HG02970 (cell line): Measurements from ENCODE around the gene KIAA0232.
"Not testable (repeated sequence)": the region's sequence is repeated elsewhere in the genome, so short reads cannot be mapped to it uniquely, and the experiment has no call there.

Experiments
- ATAC-seq: cut with Tn5 transposase; IDR thresholded peaks from one replicate; pipeline ENCODE4 v1.9.1; 2021; ENCODE audit warnings: mild to moderate bottlenecking, moderate library complexity, moderate number of reproducible peaks; ENCODE audit not compliant: unreplicated experiment, low FRiP score

KIAA0232 gene

DNA sequence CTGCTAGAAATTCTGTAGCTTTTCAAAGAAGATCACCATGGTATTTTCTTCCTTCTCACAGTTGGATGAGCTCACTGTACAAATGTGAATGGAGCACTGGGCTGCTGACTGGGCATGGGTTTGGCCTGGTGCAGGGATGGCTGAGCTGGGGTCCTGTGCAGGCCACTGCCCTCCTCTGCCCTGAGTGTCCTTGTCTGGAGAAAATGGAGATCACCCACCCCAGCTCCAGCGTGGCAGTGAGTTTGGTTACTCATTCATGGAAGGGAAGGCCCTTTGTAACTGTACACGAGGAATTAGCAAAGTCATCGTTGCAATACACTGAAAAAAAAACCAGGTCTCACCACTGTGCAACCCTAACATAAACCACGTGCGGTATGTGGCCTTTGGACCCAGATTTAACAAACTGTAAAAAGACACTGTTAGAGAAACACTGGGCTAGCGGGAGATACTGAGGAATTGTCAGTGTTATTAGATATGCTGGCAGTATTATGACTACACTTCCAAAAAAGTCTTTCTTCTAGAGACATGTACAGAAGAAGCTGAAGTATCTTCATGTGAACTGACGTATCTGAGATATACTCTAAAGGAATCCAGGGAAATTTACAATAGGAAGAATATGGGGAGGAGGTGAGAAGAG lies 111.0 kb downstream of the KIAA0232 start:
- no peak for ATAC-seq

DNA sequence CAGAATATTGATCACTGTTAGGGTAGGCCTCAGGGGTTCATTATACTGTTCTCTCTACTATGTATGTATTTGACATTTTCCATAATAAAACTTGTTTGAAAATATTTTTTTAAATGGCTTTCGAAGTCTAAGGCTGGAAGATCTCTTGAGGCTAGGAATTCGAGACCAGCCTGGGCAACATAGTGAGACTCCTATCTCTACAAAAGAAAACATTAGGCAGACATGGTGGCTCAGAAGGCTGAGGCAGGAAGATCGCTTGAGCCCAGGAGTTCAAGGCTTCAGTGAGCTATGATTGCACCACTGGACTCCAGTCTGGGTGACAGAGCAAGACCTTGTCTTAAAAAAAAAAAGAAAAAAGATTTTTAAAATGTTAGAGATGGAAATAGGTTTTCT lies 111.6 kb downstream of the KIAA0232 start:
- ATAC-seq: no peak

DNA sequence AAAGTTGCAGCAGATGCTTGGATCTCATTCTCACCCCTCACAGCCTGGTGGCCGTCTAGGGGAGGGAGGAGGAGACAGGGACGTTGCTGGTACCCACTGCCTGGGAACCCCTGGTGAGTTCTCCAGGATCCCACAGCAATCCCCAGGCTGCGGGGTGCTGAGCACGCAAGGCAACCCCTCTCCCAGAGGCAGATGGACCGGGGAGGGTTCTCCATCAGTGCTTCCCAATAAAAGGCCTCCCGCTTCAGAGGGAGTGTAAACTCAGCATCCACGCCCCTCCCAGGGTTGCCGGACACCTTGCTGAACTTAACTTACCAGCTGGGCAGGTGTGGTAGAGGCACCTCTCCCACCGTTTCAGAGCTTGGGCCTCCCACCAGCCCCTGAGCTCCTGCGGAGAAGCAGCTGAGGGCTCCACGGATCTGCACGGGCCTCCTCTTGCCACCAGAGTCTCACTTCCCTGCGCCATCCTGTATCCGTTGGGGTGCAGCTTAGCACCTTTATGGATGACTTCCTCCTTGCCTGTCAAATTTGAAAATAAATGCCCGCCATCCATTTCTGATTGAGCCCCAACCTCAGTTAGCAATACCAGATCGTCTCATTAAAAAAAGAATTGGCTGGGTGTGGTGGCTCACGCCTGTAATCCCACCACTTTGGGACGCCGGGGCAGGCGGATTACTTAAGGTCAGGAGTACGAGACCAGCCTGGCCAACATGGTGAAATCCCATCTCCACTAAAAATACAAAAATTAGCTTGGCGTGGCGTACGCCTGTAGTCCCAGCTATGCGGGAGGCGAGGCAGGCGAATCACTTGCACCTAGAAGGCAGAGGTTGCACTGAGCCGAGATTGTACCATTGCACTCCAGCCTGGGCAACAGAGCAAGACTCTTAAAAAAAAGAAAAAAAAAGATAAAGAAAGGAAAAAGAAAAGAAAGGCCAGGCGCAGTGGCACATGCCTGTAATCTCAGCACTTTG lies 112.3 kb downstream of the KIAA0232 start:
- ATAC-seq: no peak

DNA sequence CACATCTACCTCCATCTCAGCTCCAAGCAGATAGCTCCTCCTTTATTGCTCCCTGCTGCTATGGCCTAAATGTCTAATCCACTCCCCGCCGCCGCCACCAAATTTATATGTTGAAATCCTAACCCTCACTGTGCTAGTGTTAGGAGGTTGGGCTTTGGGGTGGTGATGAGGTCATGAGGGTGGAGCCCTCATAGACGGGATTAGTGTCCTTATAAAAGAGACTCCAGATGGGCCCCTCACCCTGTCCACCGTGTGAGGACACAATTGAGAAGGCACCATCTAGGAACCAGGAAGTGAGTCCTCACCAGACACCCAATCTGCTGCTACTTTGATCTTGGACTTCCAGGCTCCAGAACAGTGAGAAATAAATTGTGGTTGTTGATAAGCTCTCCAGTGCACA lies 113.5 kb downstream of the KIAA0232 start:
- ATAC-seq: no peak

DNA sequence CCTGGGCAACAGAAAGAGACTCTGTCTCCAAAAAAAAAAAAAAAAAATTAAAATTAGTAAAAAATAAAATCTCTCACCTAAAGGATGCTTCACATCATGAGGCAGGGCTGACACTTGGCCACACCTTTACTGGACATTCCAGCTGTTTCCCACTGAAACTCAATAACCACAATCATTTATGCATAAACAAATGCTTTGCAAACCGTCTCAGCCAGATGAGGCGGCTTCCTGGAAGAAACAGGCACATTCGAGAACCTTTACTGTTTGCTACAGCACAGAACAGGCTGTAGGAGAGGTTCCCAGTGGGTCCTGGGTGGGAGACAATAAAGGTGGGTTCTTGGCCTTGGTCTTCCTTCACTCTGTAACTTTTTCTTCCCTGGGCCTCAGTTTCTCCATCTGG lies 116.2 kb downstream of the KIAA0232 start:
- ATAC-seq: no peak

DNA sequence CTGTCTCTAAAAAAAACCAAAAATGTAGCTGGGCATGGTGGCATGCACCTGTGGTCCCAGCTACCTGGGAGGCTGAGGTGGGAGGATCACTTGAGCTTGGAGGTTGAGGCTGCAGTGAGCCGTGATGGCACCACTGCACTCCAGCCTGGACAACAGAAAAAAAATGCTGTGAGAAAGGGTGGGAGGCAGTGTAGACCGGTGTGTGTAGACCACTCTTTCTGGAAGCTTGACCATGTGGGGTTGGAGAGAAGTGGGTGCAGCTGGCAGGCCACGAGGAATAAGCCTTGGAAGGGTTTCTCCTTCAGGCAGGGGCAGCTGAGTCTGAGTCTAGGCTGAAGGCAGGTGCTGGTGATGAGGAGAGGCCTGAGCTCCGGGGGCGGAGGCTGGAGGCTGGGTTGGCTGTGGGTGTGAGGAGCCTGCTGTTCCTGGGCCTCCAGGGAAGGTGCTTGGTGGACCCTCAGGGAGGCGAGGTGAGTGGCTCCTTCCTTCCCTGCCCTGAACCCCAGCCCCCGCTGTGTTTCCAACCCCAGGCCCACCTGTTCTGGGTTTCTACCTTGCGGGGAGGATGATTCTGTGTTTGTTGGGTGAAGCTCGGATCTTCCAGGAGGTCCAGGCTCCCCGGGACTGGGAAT lies 117.8 kb downstream of the KIAA0232 start:
- no peak for ATAC-seq

DNA sequence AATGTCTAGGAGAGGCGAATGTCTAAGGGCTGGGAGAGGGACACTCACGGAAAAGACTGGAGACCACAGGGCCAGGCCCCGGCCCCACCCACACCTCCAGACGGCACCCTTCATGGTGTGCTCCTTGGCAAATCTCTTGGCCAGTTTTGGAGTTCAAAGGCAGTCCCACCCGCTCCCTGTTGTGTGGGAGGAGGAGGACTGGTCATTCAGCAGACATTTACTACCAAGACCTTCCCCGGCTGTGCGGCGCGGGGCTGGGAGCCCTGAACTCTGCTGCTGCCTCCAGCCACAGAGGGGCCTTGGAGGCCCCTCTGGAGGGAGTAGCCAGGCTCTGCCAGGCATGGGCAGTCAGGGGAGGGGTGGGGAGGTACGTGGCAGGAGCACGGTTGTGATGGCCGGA lies 118.4 kb downstream of the KIAA0232 start:
- ATAC-seq: no peak

DNA sequence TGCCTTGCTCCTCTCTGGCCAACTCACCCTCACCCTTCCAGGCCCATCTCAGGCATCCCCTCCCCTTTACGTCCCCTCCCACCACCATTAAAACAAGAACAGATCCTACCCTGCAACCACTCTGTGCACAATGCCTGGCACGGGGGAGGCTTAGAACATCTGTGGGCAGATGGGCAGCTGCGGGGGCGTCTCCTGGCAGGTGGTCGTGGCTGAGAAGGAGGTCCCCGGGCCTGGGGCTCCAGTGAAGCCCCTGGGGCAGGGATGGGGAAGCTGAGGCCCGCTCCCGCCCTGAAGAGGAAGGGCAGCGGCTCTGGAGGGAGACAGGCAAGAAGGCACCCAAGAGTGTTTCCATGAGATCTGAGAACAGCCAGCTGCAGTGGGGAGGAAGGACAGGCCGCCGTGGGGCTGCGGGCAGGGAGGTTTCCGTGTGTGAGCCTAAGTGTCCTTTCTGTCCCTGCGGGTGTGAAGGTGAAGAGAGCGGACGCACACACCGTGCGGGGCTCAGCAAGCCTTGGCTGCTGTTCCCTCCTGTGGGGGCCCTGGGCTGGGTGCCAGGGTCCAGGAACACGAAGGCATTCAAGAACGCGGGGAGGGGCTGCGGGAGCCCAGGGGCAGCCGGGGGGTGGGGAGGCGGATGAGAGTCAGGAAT lies 119.3 kb downstream of the KIAA0232 start:
- ATAC-seq: no peak

DNA sequence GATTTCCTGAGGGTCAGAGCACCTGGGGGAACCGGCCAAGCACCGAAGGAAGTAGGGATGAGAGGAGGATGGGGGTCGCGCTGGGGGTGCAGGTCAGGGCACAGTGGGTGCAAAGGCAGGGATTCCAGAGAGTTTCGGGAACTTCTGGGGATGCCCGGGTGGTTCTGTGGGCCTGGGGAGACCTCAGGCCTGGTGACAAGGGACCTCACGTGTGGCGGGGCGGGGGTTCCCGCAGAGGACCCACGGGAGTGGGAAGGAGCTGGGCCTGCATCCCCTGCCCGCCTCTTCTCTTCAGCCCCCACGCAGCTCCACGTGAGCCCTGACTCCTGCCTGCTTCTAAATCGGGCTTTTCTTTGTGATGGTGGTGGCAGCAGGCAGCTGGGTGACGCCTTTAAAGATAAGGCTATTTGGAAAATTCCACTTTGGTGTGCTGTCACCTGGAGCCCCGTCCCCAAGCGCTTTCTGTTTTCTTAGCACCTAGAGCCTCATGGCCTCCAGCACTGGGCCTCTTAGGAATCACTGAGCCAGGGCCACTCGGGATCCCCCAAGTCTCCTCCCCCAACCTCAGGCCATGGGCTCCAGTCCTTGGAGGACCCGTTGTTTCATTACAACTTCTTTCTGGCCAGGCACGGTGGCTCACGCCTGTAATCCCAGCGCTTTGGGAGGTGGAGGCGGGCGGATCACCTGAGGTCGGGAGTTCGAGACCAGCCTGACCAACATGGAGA lies 120.0 kb downstream of the KIAA0232 start:
- no peak for ATAC-seq

DNA sequence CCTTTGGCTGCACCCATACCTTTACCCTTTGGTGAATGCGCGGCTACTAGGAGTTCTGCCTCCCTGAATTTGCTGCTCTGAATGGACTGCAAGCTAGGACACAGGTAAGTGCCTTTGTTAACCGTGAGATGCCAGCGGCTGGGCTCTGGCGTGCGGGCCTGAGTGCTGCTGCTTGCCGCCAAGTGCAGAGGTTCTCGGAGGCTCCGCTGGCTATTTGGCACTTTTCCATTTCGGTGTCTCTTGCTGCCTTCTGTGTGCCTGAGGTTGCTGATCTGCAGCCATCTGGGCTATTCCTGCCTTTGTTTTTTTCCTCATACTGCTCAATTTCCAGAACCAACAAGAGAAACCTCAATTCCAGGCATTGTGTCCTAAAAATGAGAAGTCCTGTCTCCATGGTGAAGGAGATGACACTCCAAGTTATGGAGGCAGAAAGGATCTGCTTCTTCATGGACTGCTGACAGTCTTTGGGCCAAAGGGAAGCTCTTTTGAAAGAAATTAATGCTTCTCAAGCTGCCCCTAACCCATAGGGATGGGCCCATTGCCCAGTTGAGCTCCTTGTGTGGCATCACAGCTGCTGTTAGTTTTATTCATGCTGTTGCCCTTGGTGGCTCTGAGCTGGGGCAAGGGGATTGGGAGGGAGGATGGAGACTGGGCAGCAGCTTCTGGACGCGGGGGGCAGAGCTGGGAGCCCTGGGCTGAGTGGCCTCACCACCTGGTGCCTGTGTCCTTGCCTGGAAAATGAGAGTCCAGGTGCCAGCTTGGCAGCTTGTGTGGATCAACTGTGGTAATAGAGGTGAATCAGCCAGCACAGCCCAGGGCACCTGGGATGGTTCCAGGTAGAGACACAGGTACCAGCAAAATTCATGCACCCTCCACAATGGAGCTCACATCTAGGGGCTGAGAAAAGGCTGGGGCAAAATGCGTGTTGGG lies 123.3 kb downstream of the KIAA0232 start:
- ATAC-seq: no peak

DNA sequence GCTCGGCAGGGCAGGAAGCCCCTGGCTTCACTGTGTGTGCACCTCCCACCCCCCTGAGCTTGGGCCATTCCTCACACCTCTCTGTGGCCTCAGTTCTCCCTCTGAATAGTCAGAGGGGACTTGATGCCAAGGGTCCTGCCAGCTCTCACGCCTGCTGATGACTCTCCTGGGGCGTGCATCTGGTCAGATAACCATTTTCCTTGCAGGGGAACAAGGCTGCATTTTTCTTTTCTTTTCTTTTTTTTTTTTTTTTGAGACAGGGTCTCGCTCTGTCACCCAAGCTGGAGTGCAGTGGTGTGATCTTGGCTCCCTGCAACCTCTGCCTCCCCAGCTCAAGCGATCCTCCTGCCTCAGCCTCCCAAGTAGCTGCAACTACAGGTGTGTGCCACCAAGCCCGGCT lies 124.0 kb downstream of the KIAA0232 start:
- not testable (repeated sequence) for ATAC-seq

DNA sequence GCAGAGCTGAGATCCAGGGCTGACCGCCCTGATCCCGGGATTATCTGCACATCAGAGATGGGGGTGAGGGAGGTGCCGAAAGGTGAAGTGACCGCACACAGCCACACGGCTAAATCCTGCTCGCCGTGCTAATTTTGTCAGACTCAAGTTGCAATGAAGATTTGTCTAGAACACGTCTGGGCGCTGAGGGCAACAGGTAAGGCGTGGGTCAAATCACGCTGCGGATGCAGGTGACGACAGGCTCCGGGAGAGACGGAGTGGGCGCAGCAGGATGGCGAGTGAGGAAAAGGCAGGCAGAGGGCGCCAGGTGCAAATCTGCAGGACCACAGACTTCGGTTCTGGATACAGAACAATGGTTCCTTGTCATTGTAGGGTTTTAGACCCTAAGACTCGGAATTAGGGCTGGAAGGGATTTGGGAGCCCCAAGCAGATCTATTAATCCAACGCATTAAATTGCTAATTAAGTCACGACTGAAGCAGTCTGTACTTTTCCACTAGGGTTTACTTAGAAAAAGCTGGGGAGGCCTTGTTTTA lies 125.2 kb downstream of the KIAA0232 start:
- ATAC-seq: no peak

DNA sequence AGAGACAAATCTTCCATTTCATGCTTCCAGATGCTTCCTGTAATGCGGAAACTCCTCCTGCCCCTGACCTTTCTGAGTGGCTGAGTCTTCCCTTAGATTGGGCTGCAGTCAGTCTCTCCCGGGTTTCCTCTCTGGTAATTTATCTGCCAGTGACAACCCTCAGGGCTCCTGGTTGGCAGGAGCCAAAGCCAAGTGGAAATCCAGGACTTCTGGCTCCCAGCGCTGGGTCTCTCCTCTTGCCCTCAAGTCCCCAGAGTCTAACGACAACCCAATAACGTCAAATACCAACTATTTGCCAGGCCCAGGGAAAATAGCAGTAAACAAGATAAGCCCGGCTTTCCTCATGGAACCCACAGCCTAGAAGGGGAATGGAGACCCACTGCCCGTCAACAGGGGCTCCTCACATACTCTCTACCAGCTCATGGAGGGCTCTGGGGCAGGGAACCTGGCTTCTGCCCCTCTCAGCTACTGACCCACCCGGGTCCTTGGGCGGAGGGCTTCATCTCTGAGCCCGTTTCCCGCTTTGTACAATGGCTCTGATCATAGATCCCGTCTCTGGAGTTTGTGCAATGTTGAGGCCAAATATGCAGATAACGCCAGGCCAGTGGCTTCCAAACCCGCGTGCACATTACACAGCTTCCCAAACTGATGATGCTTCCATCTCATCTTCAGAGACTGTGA lies 126.0 kb downstream of the KIAA0232 start:
- no peak for ATAC-seq

DNA sequence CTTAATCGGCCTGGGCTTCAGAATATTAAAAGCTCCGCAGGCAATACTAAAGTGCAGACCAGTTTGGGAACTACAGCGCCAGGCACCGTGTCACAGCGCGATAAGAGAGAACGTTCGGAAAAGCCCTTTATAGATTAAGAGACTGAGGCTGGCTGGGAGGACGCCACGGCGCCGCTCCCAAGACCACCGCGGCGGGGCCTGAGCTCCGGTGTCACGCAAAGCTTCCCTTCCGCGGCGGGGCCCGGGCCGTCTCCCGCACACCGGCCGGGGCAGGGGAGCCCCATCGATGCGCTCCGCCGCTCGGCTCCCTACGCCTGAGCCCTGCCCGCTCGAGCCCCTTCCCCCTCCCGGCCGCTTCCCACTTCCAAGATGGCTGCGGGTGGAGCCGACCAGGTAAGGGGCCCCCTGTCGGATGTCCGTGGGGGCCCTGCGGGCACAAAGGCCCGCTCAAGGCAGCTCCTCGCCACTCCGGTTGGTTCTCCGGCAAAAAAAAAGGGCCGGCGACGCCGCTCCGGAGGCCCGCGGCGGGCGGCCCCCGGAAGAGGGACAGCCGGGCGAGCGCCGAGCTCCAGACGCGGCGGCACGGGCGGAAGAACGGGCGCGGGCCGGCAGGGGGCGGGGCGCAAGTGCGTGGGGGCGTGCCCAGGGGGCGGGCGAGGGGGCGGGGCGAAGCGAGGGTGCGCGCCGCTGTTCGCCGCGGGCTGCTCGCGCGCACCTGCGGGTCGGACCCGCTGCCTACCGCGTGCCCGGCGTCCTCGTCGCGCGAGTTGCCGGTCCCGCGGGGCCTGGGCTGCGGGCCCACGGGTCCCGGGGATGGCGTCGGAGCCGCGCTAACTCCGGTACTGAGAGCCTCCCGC lies 126.8 kb downstream of the KIAA0232 start, which contains the start of gene TBC1D14:
Gene TBC1D14 (plus strand): TSS at position 714 of the 857 bp plus-strand sequence. CDS start 13,564 bp downstream, outside the sequence.
- peak; percentile 80 for ATAC-seq

DNA sequence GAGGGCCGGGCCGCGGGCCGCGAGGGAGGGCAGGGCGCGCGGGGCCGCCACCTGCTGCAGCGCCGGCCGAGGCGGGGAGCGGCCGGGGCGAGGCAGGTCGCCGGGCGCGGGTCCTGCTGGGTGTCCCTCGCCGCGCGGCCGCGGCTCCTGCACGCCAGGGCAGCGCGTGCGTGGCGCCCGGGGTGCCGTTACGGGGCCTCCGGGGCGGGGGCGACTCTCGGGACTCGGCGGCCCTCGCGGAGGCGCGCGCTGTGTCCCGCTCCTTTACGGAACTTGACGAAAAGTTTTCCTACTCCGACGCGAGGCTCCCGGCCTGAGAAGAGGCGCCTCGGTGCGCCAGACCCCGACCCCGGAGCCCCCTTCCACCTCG lies 127.4 kb downstream of the KIAA0232 start:
- peak; percentile 33 for ATAC-seq

DNA sequence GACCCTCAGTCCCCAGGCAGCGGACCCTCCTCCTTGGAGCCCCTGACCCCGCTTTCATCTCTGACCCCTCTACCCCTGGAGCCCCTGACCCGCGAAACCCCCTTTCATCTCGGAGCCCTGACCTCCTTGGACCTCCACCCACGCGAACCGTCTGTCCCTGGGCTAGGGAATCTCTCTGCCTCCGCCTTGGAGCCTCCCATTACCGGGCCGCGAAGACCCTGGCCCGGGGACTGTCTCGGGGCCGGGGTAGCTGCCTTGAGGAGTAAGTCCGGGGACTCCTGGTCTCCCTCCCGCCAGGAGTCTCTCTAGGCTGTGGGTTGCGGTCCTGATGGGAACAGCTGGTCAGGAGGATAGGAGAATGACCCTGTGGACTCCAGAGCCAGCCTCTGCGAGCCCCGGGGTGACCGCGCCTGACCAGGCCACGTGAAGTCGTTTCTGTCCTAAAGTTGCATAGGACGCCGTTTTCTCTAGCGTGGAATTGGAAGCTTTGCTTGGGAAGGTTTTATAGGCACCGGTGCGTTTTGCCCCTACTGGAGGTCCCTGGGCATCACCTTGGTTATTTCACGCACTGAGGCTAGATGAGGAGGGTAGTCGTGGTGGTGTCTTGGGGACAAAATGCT lies 127.9 kb downstream of the KIAA0232 start:
- ATAC-seq: no peak
